GM12875 (cell line): ENCODE measurements around the gene CDKL5.
A peak's percentile ranks its signal among the peaks of the same experiment; 100 is the strongest.

Experiments used
- H3K4me3 ChIP-seq: one replicate; pipeline ENCODE4 v1.5.1; 2011; ENCODE audit warnings: low read depth, low read length, control low read depth
- CTCF ChIP-seq: IDR thresholded peaks from 2 replicates; pipeline ENCODE4 v1.5.1; 2011; ENCODE audit warnings: low read depth, mild to moderate bottlenecking, control low read depth, inconsistent platforms, low read length, moderate library complexity, borderline replicate concordance; ENCODE audit not compliant: insufficient read depth

The CDKL5 gene

DNA sequence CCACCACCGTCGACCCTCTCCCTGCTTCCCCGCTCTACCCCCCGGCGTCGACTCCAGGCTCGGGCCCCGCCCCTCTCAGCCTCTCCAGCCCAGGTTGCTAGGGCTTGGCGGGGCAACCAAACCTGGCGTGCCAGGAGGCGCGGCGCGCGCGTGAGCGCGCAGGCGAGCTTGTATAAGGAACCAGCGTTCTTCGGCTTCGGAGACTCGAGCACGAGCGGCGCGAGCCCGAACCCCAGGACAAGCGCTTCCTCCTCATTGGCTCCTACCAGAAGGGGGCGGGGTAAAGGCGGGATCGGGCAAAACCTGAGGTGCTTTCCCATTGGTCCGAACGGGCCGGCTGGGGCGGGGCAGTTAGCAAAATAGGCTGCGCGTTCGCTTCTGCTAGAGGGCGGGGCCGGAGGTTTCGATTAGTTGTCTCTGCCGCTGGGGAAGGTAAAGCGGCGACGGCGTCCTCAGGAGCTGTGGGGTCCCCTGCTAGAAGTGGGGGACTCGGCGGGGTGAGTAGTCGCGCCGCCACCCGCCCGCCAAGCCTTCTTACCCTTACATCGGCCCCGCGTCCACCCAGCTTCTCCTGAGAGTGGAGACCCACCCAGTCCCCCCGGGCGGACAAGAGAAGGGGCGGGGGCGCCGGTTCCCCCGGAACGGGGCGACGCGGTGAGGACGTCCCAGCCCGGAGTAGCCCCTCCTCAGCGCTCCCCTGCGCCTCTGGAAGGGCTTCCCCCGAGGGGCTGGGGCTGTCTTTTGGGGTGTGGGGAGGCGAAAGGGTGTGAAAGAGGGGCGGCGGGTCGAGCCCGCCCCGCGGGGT is at the start of gene CDKL5:
TSS of gene CDKL5 (plus strand) at position 410 of the 805 bp plus-strand sequence. CDS start 81,489 bp downstream, outside the sequence.
- no peak for TF ChIP-seq CTCF
- H3K4me3 ChIP-seq, result peak within 1 kb of the TSS; percentile 75

GRCh38 chrX:18377796-18378195 is 47.6 kb upstream of the CDKL5 start:
- peak; percentile 55; the same call in 1 of the 2 replicates for TF ChIP-seq CTCF
- H3K4me3 ChIP-seq, result no peak overlapping the region

- TF ChIP-seq CTCF, result peak; percentile 18; the same call in 1 of the 2 replicates
- no peak overlapping the region for H3K4me3 ChIP-seq
Measured at GRCh38 chrX:18389966-18390365, 35.4 kb upstream of the CDKL5 start.

GRCh38 chrX:18390941-18391538 is 34.4 kb upstream of the CDKL5 start:
- peak; percentile 34; the same call in 1 of the 2 replicates for TF ChIP-seq CTCF
- H3K4me3 ChIP-seq, result no peak overlapping the region

DNA sequence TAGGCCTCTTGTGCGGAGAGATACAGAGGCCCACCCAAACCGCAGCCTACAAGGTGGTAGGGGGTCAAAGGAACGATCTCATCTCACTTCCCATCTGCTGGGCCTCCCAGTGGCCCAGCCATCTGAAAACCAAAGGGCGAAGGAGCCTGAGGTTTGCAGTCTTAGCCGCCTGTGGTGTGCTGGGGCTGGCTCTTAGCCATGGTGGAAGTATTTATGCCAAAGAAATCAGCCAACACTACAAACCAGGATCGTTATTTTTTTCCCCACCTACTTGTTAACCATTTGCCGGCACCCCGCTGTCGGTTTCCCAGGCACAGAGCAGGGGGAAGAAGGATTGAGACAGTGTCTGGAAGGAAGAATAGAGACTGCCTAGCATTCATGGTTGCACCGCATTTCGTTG is 30.9 kb upstream of the CDKL5 start:
- TF ChIP-seq CTCF, result no peak
- no peak overlapping the region for H3K4me3 ChIP-seq

DNA sequence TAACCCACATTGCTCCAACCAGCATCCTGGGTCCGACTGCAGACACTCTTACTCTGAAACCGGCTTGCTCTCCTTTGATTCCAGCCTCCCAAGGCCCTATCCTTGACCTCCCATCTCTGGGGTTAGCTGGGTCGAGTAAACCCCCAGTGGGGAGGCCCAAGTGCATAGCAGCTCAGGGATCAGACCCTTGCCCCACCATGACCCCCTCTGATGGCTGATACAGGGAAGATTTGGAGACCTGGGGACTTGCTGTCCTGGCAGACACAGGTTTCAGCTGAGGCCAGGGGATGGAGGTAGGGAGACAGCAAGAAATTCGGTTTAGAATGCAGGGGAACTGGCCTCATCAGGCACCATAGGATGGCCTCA is 23.6 kb upstream of the CDKL5 start:
- no peak overlapping the region for H3K4me3 ChIP-seq
- TF ChIP-seq CTCF, result no peak
